SK-N-SH (cell line): ENCODE results near the gene SEZ6L. TPM values are rescaled to one million over a fixed set of nuclear protein-coding genes. Genes with fewer than 3 reads are reported as not detected.

Experiments used
- CTCF ChIA-PET: fragments of 300-600, 350-600 bp; formaldehyde crosslinking; extraction: SDS; loops from one replicate; lab custom pipeline; 2021; lab: Yijun Ruan, JAX
- POLR2A ChIA-PET: fragments of 350-600 bp; sonication (Branson Sonifier 250); formaldehyde crosslinking; extraction: SDS; loops from one replicate; lab custom pipeline; 2020; ENCODE audit warnings: antibody characterized with exemption, inconsistent platforms; lab: Yijun Ruan, JAX
- DNase-seq: peaks from one replicate; pipeline ENCODE4 v3.0.0; 2012
- H2AFZ ChIP-seq: fragments of 200-600 bp; sonication (generic); 2 replicates; pipeline ENCODE4 v1.8.1; 2016; ENCODE audit warnings: antibody characterized with exemption, mild to moderate bottlenecking, low read depth
- H3F3A ChIP-seq: fragments of 200-600 bp; sonication (generic); replicated peaks from 2 replicates; pipeline ENCODE3; 2016; ENCODE audit warnings: antibody characterized with exemption, mild to moderate bottlenecking; ENCODE audit not compliant: insufficient read depth
- H3K27ac ChIP-seq, 2 experiments: fragments of 200-500 bp in 1 of 2; fragments of 200-600 bp in 1 of 2; sonication (Bioruptor generic) in 1 of 2; sonication (generic), shearing (Covaris generic) in 1 of 2; 2 replicates each; pipeline versions ENCODE4 v1.5.1 to v1.6.1; 2014 to 2016; ENCODE audit warnings: low read depth in 2 of 2, inconsistent platforms in 1 of 2, low read length in 1 of 2, mild to moderate bottlenecking in 1 of 2, mixed read lengths in 1 of 2
- H3K27me3 ChIP-seq: fragments of 200-600 bp; sonication (generic), shearing (Covaris generic); 2 replicates; pipeline ENCODE4 v1.6.1; 2016; ENCODE audit warnings: mixed run types; ENCODE audit not compliant: insufficient read depth
- H3K36me3 ChIP-seq, 2 experiments: fragments of 200-500 bp in 1 of 2; fragments of 200-600 bp in 1 of 2; sonication (Bioruptor generic) in 1 of 2; sonication (generic) in 1 of 2; replicated peaks in 1 of 2; 2 replicates each; pipeline versions ENCODE3 to v1.5.1; 2014 to 2016; ENCODE audit warnings: low read length in 1 of 2, mild to moderate bottlenecking in 1 of 2; ENCODE audit not compliant: insufficient read depth in 2 of 2, control insufficient read depth in 1 of 2
- H3K4me1 ChIP-seq, 2 experiments: fragments of 200-500 bp in 1 of 2; fragments of 200-600 bp in 1 of 2; sonication (Bioruptor generic) in 1 of 2; sonication (generic), shearing (Covaris generic) in 1 of 2; 2 replicates each; pipeline versions ENCODE4 v1.5.1 to v1.6.1; 2014 to 2016; ENCODE audit warnings: low read depth in 1 of 2, low read length in 1 of 2, mixed run types in 1 of 2; ENCODE audit not compliant: insufficient read depth in 2 of 2, control insufficient read depth in 1 of 2
- H3K4me2 ChIP-seq: fragments of 200-600 bp; sonication (generic), shearing (Covaris generic); 2 replicates; pipeline ENCODE4 v1.6.1; 2017; ENCODE audit warnings: mixed run types
- H3K4me3 ChIP-seq, 2 experiments: fragments of 200-500 bp in 1 of 2; fragments of 200-600 bp in 1 of 2; sonication (Bioruptor generic) in 1 of 2; sonication (generic), shearing (Covaris generic) in 1 of 2; 2 replicates each; pipeline versions ENCODE4 v1.5.1 to v1.8.1; 2014 to 2016; ENCODE audit warnings: low read depth in 2 of 2, inconsistent platforms in 1 of 2, low read length in 1 of 2, mild to moderate bottlenecking in 1 of 2, mixed read lengths in 1 of 2, moderate library complexity in 1 of 2
- H3K79me2 ChIP-seq: fragments of 200-600 bp; sonication (generic); 2 replicates; pipeline ENCODE4 v1.8.1; 2017; ENCODE audit warnings: mild to moderate bottlenecking; ENCODE audit not compliant: insufficient read depth
- H3K9ac ChIP-seq: fragments of 200-600 bp; sonication (generic); 2 replicates; pipeline ENCODE4 v1.6.1; 2017; ENCODE audit warnings: mixed run types
- H3K9me2 ChIP-seq: fragments of 200-600 bp; sonication (generic); 2 replicates; pipeline ENCODE4 v1.6.1; 2017; ENCODE audit warnings: mixed run types
- H3K9me3 ChIP-seq: fragments of 200-600 bp; sonication (generic); 2 replicates; pipeline ENCODE4 v1.6.1; 2017; ENCODE audit warnings: mixed run types, mild to moderate bottlenecking, moderate library complexity
- H4K20me1 ChIP-seq: fragments of 200-600 bp; sonication (generic); 2 replicates; pipeline ENCODE4 v1.6.1; 2017; ENCODE audit warnings: mild to moderate bottlenecking, mixed run types; ENCODE audit not compliant: insufficient read depth
- ELF1 ChIP-seq: IDR thresholded peaks from 2 replicates; pipeline ENCODE4 v1.4.0; 2012
- EP300 ChIP-seq, 2 experiments: IDR thresholded peaks; 2 replicates each; pipeline versions ENCODE4 v1.4.0 to v1.6.1; 2012; ENCODE audit warnings: borderline replicate concordance in 1 of 2, low read depth in 1 of 2, low read length in 1 of 2
- FOSL2 ChIP-seq: IDR thresholded peaks from 2 replicates; pipeline ENCODE4 v1.4.0; 2012; ENCODE audit warnings: low read depth, mild to moderate bottlenecking, moderate library complexity, borderline replicate concordance
- FOXJ3 ChIP-seq: sonication (generic); formaldehyde crosslinking; IDR thresholded peaks from 2 replicates; pipeline ENCODE4 v1.5.1; 2020; ENCODE audit warnings: mild to moderate bottlenecking, missing genetic modification reagents
- FOXM1 ChIP-seq: IDR thresholded peaks from 2 replicates; pipeline ENCODE4 v1.4.0; 2012; ENCODE audit warnings: low read depth, mild to moderate bottlenecking
- GABPA ChIP-seq: IDR thresholded peaks from 2 replicates; pipeline ENCODE4 v1.4.0; 2012; ENCODE audit warnings: low read depth, mild to moderate bottlenecking
- GATA2 ChIP-seq: sonication (generic); formaldehyde crosslinking; IDR thresholded peaks from 2 replicates; pipeline ENCODE4 v1.5.0; 2020; ENCODE audit warnings: mild to moderate bottlenecking, missing genetic modification reagents
- MXI1 ChIP-seq: IDR thresholded peaks from 2 replicates; pipeline ENCODE4 v1.6.1; 2012; ENCODE audit warnings: mild to moderate bottlenecking, low read depth, low read length, improper control_type of control experiment
- PBX3 ChIP-seq: IDR thresholded peaks from 2 replicates; pipeline ENCODE4; 2012
- RAD21 ChIP-seq: IDR thresholded peaks from 2 replicates; pipeline ENCODE4 v1.6.1; 2012; ENCODE audit warnings: mild to moderate bottlenecking, low read length
- REST ChIP-seq: IDR thresholded peaks from 2 replicates; pipeline ENCODE4 v1.6.1; 2012; ENCODE audit warnings: mild to moderate bottlenecking, low read depth, low read length, moderate library complexity
- RXRA ChIP-seq: IDR thresholded peaks from 2 replicates; pipeline ENCODE4 v1.4.0; 2012; ENCODE audit warnings: low read depth, mild to moderate bottlenecking, borderline replicate concordance
- TCF12 ChIP-seq: IDR thresholded peaks from 2 replicates; pipeline ENCODE4 v1.4.0; 2012
- TEAD4 ChIP-seq: IDR thresholded peaks from 2 replicates; pipeline ENCODE4 v1.4.0; 2012; ENCODE audit warnings: mild to moderate bottlenecking, borderline replicate concordance; ENCODE audit not compliant: insufficient read depth
- USF1 ChIP-seq: IDR thresholded peaks from 2 replicates; pipeline ENCODE4 v1.4.0; 2012; ENCODE audit warnings: low read depth, borderline replicate concordance
- WGBS: methylation state at CpG from one replicate; pipeline ENCODE4 v1.1.6; 2017; ENCODE audit warnings: low lambda C conversion rate; 5-methylcytosine and 5-hydroxymethylcytosine counted together
- polyA plus RNA-seq, 3 experiments: library from polyadenylated mRNA; depleted of rRNA; stranded (reverse); fragments of >200 nt; gene quantifications; 2 replicates each; pipeline ENCODE4 v1.2.3, GENCODE V29; 2012

Gene SEZ6L
- polyA plus RNA-seq, 1 of the 3 experiments (the other 2 are of a cell fraction), result 0.10 TPM

GRCh38 chr22:26310616-26311015 lies 141.4 kb downstream of the SEZ6L start (continued):
- TF ChIP-seq PBX3, result no peak
- no peak for TF ChIP-seq RAD21
- TF ChIP-seq ELF1, result no peak
- TF ChIP-seq GABPA, result no peak
- TF ChIP-seq RXRA, result no peak
- TF ChIP-seq EP300 (IDR thresholded peaks at IDR 0.05; ENCODE audit: borderline replicate concordance in 1 of 2, low read depth in 1 of 2, low read length in 1 of 2), result no peak
- no peak for TF ChIP-seq GATA2 (CRISPR knock-in tag)
- no peak for TF ChIP-seq TEAD4

GRCh38 chr22:26313291-26313690 lies 144.0 kb downstream of the SEZ6L start:
- H2AFZ ChIP-seq, result no peak overlapping the region
- no peaks in the 10 kb centered on the region for H3K4me1 ChIP-seq
- H3K27ac ChIP-seq, result no peak overlapping the region
- H3K4me3 ChIP-seq, result no peak overlapping the region
- TF ChIP-seq GABPA (no peak), FOXJ3 (no peak), TCF12 (no peak), FOXM1 (no peak), RXRA (no peak), MXI1 (no peak), TEAD4 (no peak), USF1 (no peak), REST (no peak), FOSL2 (no peak)
- ChIA-PET POLR2A (no interaction called here), CTCF (interaction anchor here (1.2 to 1.9 kb wide), 2 partner anchors 11 to 17 kb away, joined by 4 read pairs; no protein-coding TSS in a partner anchor)
- H4K20me1 ChIP-seq, result no peaks in the 10 kb centered on the region
- H3K36me3 ChIP-seq, result no peaks in the 10 kb centered on the region
- no peaks in the 10 kb centered on the region for H3F3A ChIP-seq
- WGBS, result 13% methylated on average over 4 of the region's 7 CpGs
- H3K27me3 ChIP-seq, result no peaks in the 10 kb centered on the region
- no peaks in the 10 kb centered on the region for H3K79me2 ChIP-seq
- no peak for DNase-seq
- no peaks in the 10 kb centered on the region for H3K9me2 ChIP-seq
- H3K9me3 ChIP-seq, result no peaks in the 10 kb centered on the region
- no peak overlapping the region for H3K9ac ChIP-seq
- H3K4me2 ChIP-seq, result no peak overlapping the region
